HEK293 (cell line): ENCODE data around the gene FRMD6.

Source experiments
- CTCF ChIA-PET: fragments of 350-600 bp; formaldehyde crosslinking; extraction: SDS; loops from one replicate; lab custom pipeline; 2021; ENCODE audit warnings: antibody characterized with exemption; lab: Yijun Ruan, JAX
- POLR2A ChIA-PET: fragments of 300-600 bp; formaldehyde crosslinking; extraction: SDS; loops from one replicate; lab custom pipeline; 2020; ENCODE audit warnings: antibody characterized with exemption, inconsistent platforms; lab: Yijun Ruan, JAX
- H3K27ac ChIP-seq: fragments of 200-500 bp; sonication (Bioruptor generic); 2 replicates; pipeline ENCODE4 v1.5.1; 2014; ENCODE audit warnings: low read depth, low read length, control low read depth, inconsistent platforms; ENCODE audit errors: extremely low read depth
- H3K36me3 ChIP-seq, 2 experiments: fragments of 200-500 bp in 1 of 2; sonication (Bioruptor generic) in 1 of 2; 1 replicate in 1 of 2; 2 replicates in 1 of 2; pipeline ENCODE4 v1.5.1; 2014 to 2017; ENCODE audit warnings: inconsistent platforms in 2 of 2, low read length in 2 of 2; ENCODE audit not compliant: control insufficient read depth in 2 of 2, insufficient read depth in 1 of 2
- H3K4me1 ChIP-seq: fragments of 200-500 bp; sonication (Bioruptor generic); 2 replicates; pipeline ENCODE4 v1.5.1; 2014; ENCODE audit warnings: mild to moderate bottlenecking, low read length, inconsistent platforms; ENCODE audit not compliant: control insufficient read depth, insufficient read depth
- H3K4me3 ChIP-seq: 2 replicates; pipeline ENCODE4 v1.5.1; 2011; ENCODE audit warnings: low read depth, mild to moderate bottlenecking, control low read depth, low read length, moderate library complexity
- H3K9me3 ChIP-seq: fragments of 200-500 bp; sonication (Bioruptor generic); 2 replicates; pipeline ENCODE4 v1.5.1; 2014; ENCODE audit warnings: low read depth, low read length, inconsistent platforms; ENCODE audit not compliant: control insufficient read depth, insufficient read depth
- IKZF3 ChIP-seq: fragments of 450-650 bp; IDR thresholded peaks from 2 replicates; pipeline ENCODE4 v1.5.0; 2018; ENCODE audit warnings: missing biosample characterization, mild to moderate bottlenecking, missing genetic modification characterization, moderate library complexity
- KLF7 ChIP-seq: fragments of 450-650 bp; formaldehyde crosslinking; IDR thresholded peaks from 2 replicates; pipeline ENCODE4 v1.5.1; 2016; ENCODE audit warnings: missing biosample characterization, missing genetic modification characterization, borderline replicate concordance
- KLF9 ChIP-seq: fragments of 450-650 bp; formaldehyde crosslinking; IDR thresholded peaks from 2 replicates; pipeline ENCODE4 v1.5.1; 2016; ENCODE audit warnings: missing biosample characterization, missing genetic modification characterization, low read depth
- RBAK ChIP-seq: fragments of 450-650 bp; formaldehyde crosslinking; IDR thresholded peaks from 2 replicates; pipeline ENCODE4 v1.5.1; 2016; ENCODE audit warnings: missing biosample characterization, missing genetic modification characterization
- REPIN1 ChIP-seq: fragments of 450-650 bp; formaldehyde crosslinking; IDR thresholded peaks from 2 replicates; pipeline ENCODE4 v1.5.1; 2017; ENCODE audit warnings: missing biosample characterization, missing genetic modification characterization, low read depth
- SALL2 ChIP-seq: fragments of 450-650 bp; formaldehyde crosslinking; IDR thresholded peaks from 2 replicates; pipeline ENCODE4 v1.5.0; 2017; ENCODE audit warnings: missing biosample characterization, mild to moderate bottlenecking, missing genetic modification characterization, borderline replicate concordance
- TCF7L2 ChIP-seq: IDR thresholded peaks from 2 replicates; pipeline ENCODE4 v1.6.1; 2011; ENCODE audit warnings: low read depth, mild to moderate bottlenecking, inconsistent platforms, low read length, moderate library complexity, borderline replicate concordance
- TRIM28 ChIP-seq: IDR thresholded peaks from 2 replicates; pipeline ENCODE4 v1.6.1; 2011; ENCODE audit warnings: low read length, control low read depth, borderline replicate concordance
- YY1 ChIP-seq: fragments of 450-650 bp; formaldehyde crosslinking; IDR thresholded peaks from 2 replicates; pipeline ENCODE4 v1.5.1; 2018; ENCODE audit warnings: missing biosample characterization, missing genetic modification characterization
- YY2 ChIP-seq: fragments of 450-650 bp; formaldehyde crosslinking; IDR thresholded peaks from 2 replicates; pipeline ENCODE4 v1.5.1; 2016; ENCODE audit warnings: missing biosample characterization, missing genetic modification characterization
- ZIC2 ChIP-seq: fragments of 450-650 bp; formaldehyde crosslinking; IDR thresholded peaks from 2 replicates; pipeline ENCODE4 v1.5.1; 2016; ENCODE audit warnings: missing biosample characterization, missing genetic modification characterization
- ZNF133 ChIP-seq: fragments of 450-650 bp; formaldehyde crosslinking; IDR thresholded peaks from 2 replicates; pipeline ENCODE4 v1.5.1; 2016; ENCODE audit warnings: missing biosample characterization, missing genetic modification characterization
- ZNF302 ChIP-seq: fragments of 450-650 bp; formaldehyde crosslinking; IDR thresholded peaks from 2 replicates; pipeline ENCODE4 v1.5.1; 2016; ENCODE audit warnings: missing biosample characterization, missing genetic modification characterization, low read depth
- ZNF426 ChIP-seq: fragments of 450-650 bp; formaldehyde crosslinking; IDR thresholded peaks from 2 replicates; pipeline ENCODE4 v1.5.1; 2017; ENCODE audit warnings: missing biosample characterization, missing genetic modification characterization, mild to moderate bottlenecking, inconsistent platforms, moderate library complexity
- ZNF510 ChIP-seq: fragments of 450-650 bp; formaldehyde crosslinking; IDR thresholded peaks from 2 replicates; pipeline ENCODE4 v1.5.1; 2018; ENCODE audit warnings: mild to moderate bottlenecking, missing genetic modification characterization, missing biosample characterization; ENCODE audit not compliant: insufficient replicate concordance
- TF ChIP-seq, protein P1 (sequence below): fragments of 450-650 bp; formaldehyde crosslinking; IDR thresholded peaks from 2 replicates; pipeline ENCODE4 v1.5.1; 2016; ENCODE audit warnings: missing biosample characterization, missing genetic modification characterization
- TF ChIP-seq, protein P2 (sequence below): fragments of 450-650 bp; formaldehyde crosslinking; IDR thresholded peaks from 2 replicates; pipeline ENCODE4 v1.5.1; 2016; ENCODE audit warnings: missing biosample characterization, missing genetic modification characterization, low read depth
- TF ChIP-seq, protein P3 (sequence below): fragments of 450-650 bp; formaldehyde crosslinking; IDR thresholded peaks from 2 replicates; pipeline ENCODE4 v1.5.1; 2016; ENCODE audit warnings: missing biosample characterization, missing genetic modification characterization
- TF ChIP-seq, protein P4 (sequence below): fragments of 450-650 bp; formaldehyde crosslinking; IDR thresholded peaks from 2 replicates; pipeline ENCODE4 v1.5.0; 2017; ENCODE audit warnings: missing biosample characterization, missing genetic modification characterization, borderline replicate concordance
- TF ChIP-seq, protein P5 (sequence below): fragments of 450-650 bp; formaldehyde crosslinking; IDR thresholded peaks from 2 replicates; pipeline ENCODE4 v1.5.1; 2016; ENCODE audit warnings: missing biosample characterization, missing genetic modification characterization

Gene FRMD6

DNA sequence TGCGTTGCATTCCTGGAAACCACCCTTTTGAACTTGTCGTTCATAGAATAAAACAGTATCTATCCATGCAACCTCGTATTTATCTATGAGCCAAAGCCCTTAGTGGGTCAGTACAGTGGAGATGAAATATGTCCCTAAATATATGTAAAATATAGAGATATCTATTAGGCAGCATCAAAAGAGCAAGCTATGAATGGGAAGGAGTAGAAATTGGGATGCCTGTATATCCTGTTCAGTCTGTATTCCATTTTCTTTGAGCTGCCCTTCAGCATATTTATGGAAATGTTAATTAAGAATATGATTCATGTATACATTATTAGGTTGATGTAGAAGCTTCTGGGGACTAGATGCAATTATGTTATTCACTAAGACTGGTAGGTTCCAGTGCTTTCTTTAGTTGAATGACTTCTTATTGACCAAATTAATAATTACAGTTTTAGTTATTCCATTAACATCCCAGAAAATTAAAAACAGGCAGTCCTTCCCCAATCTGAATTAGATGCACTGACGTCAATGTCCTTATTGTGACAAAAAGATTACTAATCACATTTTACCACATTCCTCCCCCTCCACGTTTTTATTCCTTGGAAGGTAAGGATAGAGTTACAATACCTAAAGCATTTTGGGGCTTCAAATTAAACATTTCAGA is 11.9 kb upstream of the FRMD6 start:
- no peak for TF ChIP-seq IKZF3
- no peak for TF ChIP-seq REPIN1 (tag by site-specific recombination)
- TF ChIP-seq, protein P1, sequence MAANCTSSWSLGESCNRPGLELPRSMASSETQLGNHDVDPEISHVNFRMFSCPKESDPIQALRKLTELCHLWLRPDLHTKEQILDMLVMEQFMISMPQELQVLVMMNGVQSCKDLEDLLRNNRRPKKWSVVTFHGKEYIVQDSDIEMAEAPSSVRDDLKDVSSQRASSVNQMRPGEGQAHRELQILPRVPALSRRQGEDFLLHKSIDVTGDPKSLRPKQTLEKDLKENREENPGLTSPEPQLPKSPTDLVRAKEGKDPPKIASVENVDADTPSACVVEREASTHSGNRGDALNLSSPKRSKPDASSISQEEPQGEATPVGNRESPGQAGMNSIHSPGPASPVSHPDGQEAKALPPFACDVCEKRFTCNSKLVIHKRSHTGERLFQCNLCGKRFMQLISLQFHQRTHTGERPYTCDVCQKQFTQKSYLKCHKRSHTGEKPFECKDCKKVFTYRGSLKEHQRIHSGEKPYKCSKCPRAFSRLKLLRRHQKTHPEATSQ (tag by site-specific recombination), result no peak
- TF ChIP-seq ZNF302 (tag by site-specific recombination), result no peak
- no peak for TF ChIP-seq TRIM28
- TF ChIP-seq, protein P2, sequence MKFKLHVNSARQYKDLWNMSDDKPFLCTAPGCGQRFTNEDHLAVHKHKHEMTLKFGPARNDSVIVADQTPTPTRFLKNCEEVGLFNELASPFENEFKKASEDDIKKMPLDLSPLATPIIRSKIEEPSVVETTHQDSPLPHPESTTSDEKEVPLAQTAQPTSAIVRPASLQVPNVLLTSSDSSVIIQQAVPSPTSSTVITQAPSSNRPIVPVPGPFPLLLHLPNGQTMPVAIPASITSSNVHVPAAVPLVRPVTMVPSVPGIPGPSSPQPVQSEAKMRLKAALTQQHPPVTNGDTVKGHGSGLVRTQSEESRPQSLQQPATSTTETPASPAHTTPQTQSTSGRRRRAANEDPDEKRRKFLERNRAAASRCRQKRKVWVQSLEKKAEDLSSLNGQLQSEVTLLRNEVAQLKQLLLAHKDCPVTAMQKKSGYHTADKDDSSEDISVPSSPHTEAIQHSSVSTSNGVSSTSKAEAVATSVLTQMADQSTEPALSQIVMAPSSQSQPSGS (tag by site-specific recombination), result no peak
- Histone ChIP-seq H3K4me1 (peaks cover 3% of the 10 kb centered on the region; the same call in 1 of the 2 replicates), H3K36me3 (no peaks in the 10 kb centered on the region), H3K4me3 (no peak overlapping the region), H3K9me3 (no peaks in the 10 kb centered on the region), H3K27ac (no peak overlapping the region)
- POLR2A ChIA-PET, result interaction anchor here (2.6 kb wide), 1 partner anchor 13 kb away, joined by 10 read pairs; the partner anchor contains the start of gene FRMD6
- CTCF ChIA-PET, result interaction anchor here (0.6 to 1.1 kb wide), 3 partner anchors 335 to 357 kb away, joined by 3 to 4 read pairs (median 3); no protein-coding TSS in a partner anchor

DNA sequence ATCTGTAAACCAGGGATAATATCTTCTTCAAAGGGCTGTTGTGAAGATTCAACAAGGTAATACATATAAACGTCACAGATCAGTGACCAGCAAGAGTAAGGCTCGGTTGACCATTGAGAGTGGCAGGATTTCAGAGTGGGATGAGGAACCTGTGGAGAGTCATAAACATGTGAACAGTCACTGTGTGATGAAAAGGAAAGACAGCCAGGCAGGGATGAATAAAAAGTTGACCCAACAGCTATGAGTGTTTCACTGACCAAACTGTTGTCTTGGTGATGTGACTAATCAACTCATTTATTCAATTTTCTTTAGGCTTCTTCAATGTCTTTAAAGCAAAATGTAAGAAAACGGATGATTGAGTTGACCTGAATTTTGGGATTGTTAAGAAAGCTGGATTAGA is 8.6 kb upstream of the FRMD6 start:
- Histone ChIP-seq H3K36me3 (no peaks in the 10 kb centered on the region), H3K4me1 (peaks cover 2% of the 10 kb centered on the region; the same call in 1 of the 2 replicates), H3K27ac (no peak overlapping the region), H3K9me3 (no peaks in the 10 kb centered on the region), H3K4me3 (no peak overlapping the region)
- ChIA-PET CTCF (no interaction called here), POLR2A (interaction anchor here (1.0 kb wide), 1 partner anchor 8 kb away, joined by 3 read pairs; no protein-coding TSS in a partner anchor)
- TF ChIP-seq YY2 (tag by site-specific recombination) (no peak), ZNF510 (no peak), RBAK (tag by site-specific recombination) (no peak), ZIC2 (no peak), ZNF426 (tag by site-specific recombination) (no peak), KLF9 (no peak), ZNF302 (tag by site-specific recombination) (no peak), TCF7L2 (no peak), YY1 (tag by site-specific recombination) (no peak)

DNA sequence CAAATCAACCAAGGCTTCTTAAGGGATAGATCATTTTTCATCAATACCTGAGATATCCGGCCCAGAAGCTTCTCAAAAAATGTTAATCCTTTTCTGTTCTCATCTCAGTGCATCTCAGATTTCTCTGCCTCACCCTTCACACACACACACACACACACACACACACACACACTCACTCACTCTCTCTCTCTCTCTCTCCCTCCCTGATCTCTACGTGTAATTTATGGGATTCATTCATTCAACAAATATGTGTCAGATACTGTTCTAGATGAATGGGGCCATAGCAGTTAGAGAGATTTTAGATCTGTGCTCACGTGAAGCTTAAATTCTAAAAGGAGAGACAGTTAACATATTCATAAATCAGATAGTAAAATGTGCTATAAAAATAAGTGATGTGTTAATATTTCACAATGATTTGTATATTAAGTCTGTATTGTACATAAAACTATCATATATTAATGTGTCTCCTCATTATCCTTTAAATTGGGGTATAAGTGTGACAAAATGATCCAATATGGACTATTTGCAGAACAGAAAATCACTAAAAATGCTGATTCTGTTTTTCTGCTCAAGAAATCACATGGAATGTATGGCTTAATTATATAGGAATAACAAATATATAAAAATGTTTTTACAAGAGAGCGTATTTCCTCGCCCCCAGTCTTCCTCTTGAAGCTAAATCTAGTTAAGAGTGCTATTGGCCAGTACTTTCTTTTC is 7.3 kb upstream of the FRMD6 start:
- POLR2A ChIA-PET, result no interaction called here
- CTCF ChIA-PET, result no interaction called here
- peaks cover 3% of the 10 kb centered on the region; the same call in 1 of the 2 replicates for H3K4me1 ChIP-seq
- H3K4me3 ChIP-seq, result no peak overlapping the region
- no peaks in the 10 kb centered on the region for H3K9me3 ChIP-seq
- H3K27ac ChIP-seq, result no peak overlapping the region
- H3K36me3 ChIP-seq, result no peaks in the 10 kb centered on the region
- TF ChIP-seq, protein P3, sequence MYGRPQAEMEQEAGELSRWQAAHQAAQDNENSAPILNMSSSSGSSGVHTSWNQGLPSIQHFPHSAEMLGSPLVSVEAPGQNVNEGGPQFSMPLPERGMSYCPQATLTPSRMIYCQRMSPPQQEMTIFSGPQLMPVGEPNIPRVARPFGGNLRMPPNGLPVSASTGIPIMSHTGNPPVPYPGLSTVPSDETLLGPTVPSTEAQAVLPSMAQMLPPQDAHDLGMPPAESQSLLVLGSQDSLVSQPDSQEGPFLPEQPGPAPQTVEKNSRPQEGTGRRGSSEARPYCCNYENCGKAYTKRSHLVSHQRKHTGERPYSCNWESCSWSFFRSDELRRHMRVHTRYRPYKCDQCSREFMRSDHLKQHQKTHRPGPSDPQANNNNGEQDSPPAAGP (tag by site-specific recombination), result peak; percentile 35; the same call in 1 of the 2 replicates
- TF ChIP-seq SALL2 (tag by site-specific recombination) (peak; percentile 83; the same call in 1 of the 2 replicates), KLF7 (no peak), ZNF133 (tag by site-specific recombination) (no peak)
- TF ChIP-seq, protein P4, sequence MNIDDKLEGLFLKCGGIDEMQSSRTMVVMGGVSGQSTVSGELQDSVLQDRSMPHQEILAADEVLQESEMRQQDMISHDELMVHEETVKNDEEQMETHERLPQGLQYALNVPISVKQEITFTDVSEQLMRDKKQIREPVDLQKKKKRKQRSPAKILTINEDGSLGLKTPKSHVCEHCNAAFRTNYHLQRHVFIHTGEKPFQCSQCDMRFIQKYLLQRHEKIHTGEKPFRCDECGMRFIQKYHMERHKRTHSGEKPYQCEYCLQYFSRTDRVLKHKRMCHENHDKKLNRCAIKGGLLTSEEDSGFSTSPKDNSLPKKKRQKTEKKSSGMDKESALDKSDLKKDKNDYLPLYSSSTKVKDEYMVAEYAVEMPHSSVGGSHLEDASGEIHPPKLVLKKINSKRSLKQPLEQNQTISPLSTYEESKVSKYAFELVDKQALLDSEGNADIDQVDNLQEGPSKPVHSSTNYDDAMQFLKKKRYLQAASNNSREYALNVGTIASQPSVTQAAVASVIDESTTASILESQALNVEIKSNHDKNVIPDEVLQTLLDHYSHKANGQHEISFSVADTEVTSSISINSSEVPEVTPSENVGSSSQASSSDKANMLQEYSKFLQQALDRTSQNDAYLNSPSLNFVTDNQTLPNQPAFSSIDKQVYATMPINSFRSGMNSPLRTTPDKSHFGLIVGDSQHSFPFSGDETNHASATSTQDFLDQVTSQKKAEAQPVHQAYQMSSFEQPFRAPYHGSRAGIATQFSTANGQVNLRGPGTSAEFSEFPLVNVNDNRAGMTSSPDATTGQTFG (tag by site-specific recombination), result 0 out of 2 replicates have a peak, but pooled peaks have one; percentile 88
- TF ChIP-seq, protein P5, sequence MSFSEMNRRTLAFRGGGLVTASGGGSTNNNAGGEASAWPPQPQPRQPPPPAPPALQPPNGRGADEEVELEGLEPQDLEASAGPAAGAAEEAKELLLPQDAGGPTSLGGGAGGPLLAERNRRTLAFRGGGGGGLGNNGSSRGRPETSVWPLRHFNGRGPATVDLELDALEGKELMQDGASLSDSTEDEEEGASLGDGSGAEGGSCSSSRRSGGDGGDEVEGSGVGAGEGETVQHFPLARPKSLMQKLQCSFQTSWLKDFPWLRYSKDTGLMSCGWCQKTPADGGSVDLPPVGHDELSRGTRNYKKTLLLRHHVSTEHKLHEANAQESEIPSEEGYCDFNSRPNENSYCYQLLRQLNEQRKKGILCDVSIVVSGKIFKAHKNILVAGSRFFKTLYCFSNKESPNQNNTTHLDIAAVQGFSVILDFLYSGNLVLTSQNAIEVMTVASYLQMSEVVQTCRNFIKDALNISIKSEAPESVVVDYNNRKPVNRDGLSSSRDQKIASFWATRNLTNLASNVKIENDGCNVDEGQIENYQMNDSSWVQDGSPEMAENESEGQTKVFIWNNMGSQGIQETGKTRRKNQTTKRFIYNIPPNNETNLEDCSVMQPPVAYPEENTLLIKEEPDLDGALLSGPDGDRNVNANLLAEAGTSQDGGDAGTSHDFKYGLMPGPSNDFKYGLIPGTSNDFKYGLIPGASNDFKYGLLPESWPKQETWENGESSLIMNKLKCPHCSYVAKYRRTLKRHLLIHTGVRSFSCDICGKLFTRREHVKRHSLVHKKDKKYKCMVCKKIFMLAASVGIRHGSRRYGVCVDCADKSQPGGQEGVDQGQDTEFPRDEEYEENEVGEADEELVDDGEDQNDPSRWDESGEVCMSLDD (tag by site-specific recombination), result peak; percentile 29; the same call in 1 of the 2 replicates
